Posterior cingulate gyrus (tissue), 11 donors: ENCODE data around the gene NAIF1.
"Not testable (repeated sequence)": the region's sequence is repeated elsewhere in the genome, so short reads cannot be mapped to it uniquely, and the experiment has no call there.

Experiments
- DNase-seq, 10 donors: peaks; one replicate each; pipeline versions ENCODE4 v3.0.0 to v3.0.0-alpha.2; 2020 to 2021; ENCODE audit warnings: mixed read lengths in 3 of 10
- intact Hi-C: fragments of 100-400 bp; cut with DNase I; formaldehyde crosslinking; loops from one replicate; pipeline ENCODE4 v1.15.1; 2023

The NAIF1 gene, protein sequence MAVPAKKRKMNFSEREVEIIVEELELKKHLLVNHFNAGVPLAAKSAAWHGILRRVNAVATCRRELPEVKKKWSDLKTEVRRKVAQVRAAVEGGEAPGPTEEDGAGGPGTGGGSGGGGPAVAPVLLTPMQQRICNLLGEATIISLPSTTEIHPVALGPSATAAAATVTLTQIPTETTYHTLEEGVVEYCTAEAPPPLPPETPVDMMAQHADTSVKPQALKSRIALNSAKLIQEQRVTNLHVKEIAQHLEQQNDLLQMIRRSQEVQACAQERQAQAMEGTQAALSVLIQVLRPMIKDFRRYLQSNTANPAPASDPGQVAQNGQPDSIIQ

GRCh38 chr9:128066713-128067644 lies at the start of gene NAIF1:
Gene NAIF1 (minus strand): TSS chr9:128067320. CDS start chr9:128067101, 219 bp downstream.
- peak; percentile 96 to 100 (median 97) for DNase-seq
- intact Hi-C loops, result no loop called here

- DNase-seq, result peak in 4 of 10 donors; percentile 6 to 73 (median 62)
- intact Hi-C loops, result no loop called here
These were observed 49.3 kb upstream of the NAIF1 start for GRCh38 chr9:128116104-128117083.

DNA sequence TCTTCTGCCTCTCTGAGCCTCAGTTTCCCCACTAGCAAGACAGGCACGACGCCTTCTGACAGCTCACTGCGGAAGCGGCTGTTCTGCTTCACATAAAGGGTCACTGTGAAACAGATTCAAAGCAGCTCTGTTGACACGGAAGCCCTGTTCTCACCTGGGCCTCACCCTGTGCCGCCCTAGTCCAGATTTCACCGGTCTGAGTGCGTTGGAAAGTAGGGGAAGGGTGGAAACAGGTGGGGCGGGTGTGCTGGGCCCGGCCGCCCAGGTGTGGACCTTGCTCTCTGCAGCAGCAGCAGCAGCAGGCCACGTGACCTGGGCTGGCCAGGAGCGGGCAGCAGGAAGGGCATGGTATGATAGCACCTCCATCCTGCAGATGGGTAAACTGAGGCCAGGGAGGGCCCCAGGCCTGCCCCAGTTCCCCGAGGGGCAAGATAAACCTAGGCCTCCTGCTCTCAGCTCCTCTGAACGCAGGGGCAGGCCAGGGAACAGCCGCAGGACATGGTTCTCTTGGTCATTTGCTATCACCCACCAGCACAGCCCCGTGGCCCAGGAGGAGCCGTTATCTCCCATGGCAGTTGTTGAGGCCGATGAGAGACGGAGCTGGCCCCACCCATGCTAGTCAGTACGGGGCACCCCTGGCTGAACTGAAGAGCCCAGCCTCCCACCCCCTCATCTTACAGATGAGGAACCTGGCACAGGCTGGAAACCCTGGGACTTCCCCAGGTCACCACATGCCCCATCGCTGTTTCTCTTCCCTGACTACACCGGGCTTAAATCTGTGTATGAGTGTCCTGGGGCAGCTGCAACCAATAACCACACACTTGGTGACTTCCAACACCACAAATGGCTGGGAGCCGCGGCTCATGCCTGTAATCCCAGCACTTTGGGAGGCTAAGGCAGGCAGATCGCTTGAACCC lies 48.3 kb upstream of the NAIF1 start:
- peak in 4 of 10 donors; percentile 2 to 73 (median 50) for DNase-seq
- intact Hi-C loops, result no loop called here

- peak in 4 of 10 donors; percentile 4 to 79 (median 48) for DNase-seq
- intact Hi-C loops, result no loop called here
These were observed 47.4 kb upstream of the NAIF1 start for GRCh38 chr9:128114326-128115186.

DNA sequence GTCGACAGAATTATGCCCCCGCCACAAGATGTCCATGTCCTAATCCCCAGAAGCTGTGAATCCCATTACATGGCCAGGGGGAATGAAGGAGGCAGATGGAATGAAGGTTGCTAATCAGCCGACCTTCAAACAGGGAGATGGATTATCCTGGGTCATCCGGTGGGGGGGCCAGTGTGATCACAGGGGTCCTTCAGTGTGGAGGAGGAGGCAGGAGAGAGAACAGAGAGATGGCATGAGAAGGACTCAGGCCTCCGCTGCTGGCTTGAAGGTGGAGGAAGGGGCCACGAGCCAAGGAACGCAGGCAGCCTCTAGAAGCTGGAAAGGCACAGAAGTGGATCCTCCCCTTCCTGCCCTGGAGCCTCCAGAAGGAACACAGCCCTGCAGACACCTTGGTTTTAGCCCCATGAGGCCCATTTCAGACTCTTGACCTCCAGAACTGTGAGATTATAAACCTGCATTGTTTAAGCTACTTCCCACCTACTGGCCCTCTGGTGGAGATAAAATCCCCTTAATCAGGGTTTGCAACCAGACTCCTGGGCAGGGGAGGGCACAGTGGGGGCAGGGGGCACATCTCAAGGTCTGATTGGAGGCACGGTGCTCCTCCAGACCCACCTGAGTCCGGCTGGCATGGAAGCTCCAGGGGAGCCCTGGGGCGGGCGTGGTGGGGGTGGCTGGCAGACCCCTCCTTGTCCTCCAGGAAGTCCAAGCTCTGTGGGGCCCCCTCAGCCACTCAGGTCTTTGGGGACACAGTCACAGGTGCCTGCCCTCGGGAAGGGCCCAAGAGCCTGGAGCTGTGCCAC lies 46.6 kb upstream of the NAIF1 start:
- DNase-seq, result peak in 4 of 10 donors; percentile 3 to 67 (median 44)
- intact Hi-C loops, result no loop called here

DNA sequence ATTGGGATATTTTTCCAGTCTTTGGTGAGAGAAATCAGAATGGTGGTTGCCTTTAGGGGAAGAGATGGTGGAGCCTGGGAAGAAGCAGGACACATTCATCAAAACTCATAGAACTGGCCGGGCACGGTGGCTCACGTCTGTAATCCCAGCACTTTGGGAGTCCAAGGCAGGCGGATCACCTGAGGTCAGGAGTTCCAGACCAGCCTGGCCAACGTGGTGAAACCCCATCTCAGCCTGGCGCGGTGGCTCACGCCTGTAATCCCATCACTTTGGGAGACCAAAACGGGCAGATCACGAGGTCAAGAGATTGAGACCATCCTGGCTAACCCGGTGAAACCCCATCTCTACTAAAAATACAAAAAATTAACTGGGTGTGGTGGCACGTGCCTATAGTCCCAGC lies 44.6 kb upstream of the NAIF1 start:
- peak in 2 of 10 donors; percentile 6 to 58 for DNase-seq
- intact Hi-C loops, result not testable (repeated sequence)

DNA sequence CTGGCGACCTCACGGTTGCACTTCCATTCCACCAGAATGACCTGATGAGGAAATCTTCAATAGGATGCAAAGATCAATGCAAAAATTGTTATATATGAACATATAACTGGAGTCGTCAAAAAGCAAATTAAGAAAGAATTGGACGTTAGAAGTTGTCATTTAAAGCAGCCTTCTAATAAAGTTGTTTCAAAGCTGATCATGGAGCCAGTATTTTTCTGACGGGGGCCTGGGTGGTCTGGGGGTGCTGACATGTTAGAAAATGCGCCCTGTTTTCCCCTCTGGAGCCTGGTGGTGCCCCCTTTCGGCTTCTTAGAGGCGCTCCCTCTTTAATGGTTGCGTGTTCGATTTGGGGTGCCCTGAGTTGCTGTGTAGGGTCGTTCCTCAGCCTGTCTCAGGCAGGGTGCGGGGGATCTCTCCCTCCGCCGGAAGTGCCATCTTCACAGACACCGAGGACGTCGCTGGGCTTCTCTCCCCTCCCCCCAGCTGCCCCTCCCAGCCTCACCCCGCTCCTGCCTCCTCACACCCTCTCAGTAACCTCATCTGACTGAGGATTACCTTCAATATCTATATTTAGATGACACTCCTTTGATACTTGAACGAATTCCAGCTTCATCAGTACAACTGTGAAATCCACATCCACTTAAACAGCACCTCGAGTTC lies 42.1 kb upstream of the NAIF1 start:
- peak in 2 of 10 donors; percentile 45 to 69 for DNase-seq
- intact Hi-C loops, result no loop called here

- intact Hi-C loops, result no loop called here
- DNase-seq, result peak in 3 of 10 donors; percentile 35 to 56 (median 51)
These were observed 41.3 kb upstream of the NAIF1 start for GRCh38 chr9:128108269-128109049.

DNA sequence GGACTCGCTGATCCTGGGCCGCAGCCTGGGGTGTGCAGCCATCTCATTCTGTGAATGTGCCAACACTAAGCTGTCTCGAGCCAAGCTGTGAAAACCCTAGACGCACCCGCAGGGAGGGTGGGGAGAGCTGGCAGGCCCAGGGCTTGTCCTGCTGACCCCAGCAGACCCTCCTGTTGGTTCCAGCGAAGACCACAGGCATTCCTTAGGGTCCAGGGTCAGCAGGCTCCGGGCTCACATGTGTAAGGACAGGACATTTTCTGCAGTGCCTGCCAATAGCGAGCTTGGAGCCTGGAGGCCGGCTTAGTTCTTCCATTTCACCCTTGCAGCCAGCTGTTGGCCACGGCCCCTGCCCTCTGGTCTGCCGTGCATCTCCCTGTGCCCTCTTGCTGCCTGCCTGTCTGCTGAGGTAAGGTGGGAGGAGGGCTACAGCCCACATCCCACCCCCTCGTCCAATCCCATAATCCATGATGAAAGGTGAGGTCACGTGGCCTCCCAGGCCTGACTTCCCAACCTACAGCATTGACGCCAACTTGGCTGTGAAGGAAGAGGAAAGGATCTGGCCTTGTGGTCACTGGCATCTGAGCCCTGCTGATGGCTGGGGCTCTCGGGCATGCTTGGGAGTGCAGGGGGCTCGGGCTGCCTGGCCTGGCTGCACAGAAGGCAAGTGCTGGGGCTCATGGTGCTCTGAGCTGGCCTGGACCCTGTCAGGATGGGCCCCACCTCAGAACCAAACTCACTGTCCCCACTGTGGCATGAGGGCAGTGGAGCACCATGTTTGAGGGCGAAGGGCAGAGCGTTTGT lies 40.5 kb upstream of the NAIF1 start:
- intact Hi-C loops, result no loop called here
- DNase-seq, result peak in 3 of 10 donors; percentile 59 to 77 (median 70)

DNA sequence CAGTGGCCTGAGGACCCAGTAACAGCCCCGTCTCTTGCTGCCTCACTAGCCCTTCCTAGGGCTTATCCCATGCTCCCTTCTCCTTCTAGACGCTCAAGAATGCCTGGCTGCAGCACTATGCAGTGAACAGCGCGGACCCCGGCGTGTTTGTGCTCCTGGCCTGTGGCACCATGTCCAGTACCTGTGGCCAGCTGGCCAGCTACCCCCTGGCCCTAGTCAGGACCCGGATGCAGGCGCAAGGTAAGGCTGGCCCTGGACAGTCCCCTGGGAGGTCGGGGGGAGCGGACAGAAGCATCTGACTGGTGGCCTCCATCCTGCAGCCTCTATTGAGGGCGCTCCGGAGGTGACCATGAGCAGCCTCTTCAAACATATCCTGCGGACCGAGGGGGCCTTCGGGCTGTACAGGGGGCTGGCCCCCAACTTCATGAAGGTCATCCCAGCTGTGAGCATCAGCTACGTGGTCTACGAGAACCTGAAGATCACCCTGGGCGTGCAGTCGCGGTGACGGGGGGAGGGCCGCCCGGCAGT lies 39.9 kb upstream of the NAIF1 start:
- DNase-seq, result peak in 3 of 10 donors; percentile 51 to 81 (median 79)
- intact Hi-C loops, result no loop called here

DNA sequence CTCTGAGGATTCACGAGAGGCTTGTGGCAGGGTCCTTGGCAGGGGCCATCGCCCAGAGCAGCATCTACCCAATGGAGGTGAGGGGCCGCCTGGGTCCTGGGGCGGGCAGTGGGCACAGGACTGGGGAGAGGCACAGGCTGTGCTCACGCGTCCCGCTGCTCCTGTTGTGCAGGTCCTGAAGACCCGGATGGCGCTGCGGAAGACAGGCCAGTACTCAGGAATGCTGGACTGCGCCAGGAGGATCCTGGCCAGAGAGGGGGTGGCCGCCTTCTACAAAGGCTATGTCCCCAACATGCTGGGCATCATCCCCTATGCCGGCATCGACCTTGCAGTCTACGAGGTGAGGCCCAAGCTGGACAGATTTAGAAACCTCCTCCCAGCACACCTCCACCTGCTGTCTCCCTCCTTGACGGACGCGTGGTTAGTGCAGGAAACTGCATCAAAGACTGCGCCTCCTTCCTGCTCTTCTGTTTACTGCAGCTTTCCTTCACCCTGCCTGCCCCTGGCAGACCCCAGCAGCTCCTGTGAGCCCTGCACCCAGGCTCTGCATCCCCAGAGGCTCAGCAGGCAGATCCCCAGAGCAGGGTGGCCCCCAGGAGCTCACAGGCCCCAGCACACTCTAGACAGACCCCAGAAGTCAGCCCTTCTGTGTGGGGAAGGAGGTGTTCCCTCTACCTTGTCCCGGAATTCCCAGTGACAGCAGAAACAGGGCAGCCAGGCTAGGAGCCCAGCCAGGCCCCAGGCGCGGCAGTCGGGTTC lies 39.2 kb upstream of the NAIF1 start:
- peak in 3 of 10 donors; percentile 59 to 77 (median 63) for DNase-seq
- intact Hi-C loops, result no loop called here

GRCh38 chr9:128105538-128106175 lies 38.5 kb upstream of the NAIF1 start:
- DNase-seq, result peak in 2 of 10 donors; percentile 32 to 65
- intact Hi-C loops, result no loop called here

- intact Hi-C loops, result no loop called here
- DNase-seq, result peak in 3 of 10 donors; percentile 79 to 87 (median 80)
These were observed 37.1 kb upstream of the NAIF1 start for GRCh38 chr9:128104171-128104618.
